ENCODE measurements around the gene STOX2.
"Not testable (repeated sequence)": the region's sequence is repeated elsewhere in the genome, so short reads cannot be mapped to it uniquely, and the experiment has no call there.

The STOX2 gene

GRCh38 chr4:183924362-183925044, 19.4 kb downstream of the STOX2 start:
- in situ Hi-C loops (cut with HindIII; ENCODE audit: low pct_unique_long_range_greater_than_20kb, low sequenced_read_pairs), result no loop called here
- DNase-seq (ENCODE audit: low read depth in 1 of 2, low spot score in 1 of 2), result no peak
- no peak for TF ChIP-seq JUND (IDR thresholded peaks at IDR 0.05; ENCODE audit: low read depth)

- no peak for TF ChIP-seq JUND (IDR thresholded peaks at IDR 0.05; ENCODE audit: low read depth)
- in situ Hi-C loops (cut with HindIII; ENCODE audit: low pct_unique_long_range_greater_than_20kb, low sequenced_read_pairs), result no loop called here
- no peak for DNase-seq (ENCODE audit: low read depth in 1 of 2, low spot score in 1 of 2)
These were observed 21.8 kb downstream of the STOX2 start for GRCh38 chr4:183926950-183927349.

GRCh38 chr4:183932576-183932975, 27.5 kb downstream of the STOX2 start:
- no peak for TF ChIP-seq JUND (IDR thresholded peaks at IDR 0.05; ENCODE audit: low read depth)
- in situ Hi-C loops (cut with HindIII; ENCODE audit: low pct_unique_long_range_greater_than_20kb, low sequenced_read_pairs), result no loop called here
- no peak for DNase-seq (ENCODE audit: low read depth in 1 of 2, low spot score in 1 of 2)

DNA sequence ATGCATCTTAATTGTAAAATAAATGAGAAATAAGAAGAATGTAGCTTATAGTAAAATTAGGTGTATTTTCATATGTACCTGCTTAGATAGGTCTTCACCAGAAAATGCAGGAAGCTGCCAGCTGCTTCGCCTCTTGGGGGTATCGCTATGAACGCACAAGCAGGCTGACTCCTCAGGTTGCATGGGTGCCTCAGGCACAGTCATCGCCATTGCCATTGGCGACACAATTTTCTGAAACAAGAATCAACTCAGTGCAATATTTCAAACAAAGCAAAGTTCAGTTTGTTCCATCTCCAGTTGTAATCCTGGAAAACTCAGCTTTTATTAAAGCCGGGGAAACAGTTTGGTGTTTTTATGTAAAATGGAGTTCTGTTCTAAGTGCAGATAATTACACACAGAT, 29.7 kb downstream of the STOX2 start:
- in situ Hi-C loops (cut with HindIII; ENCODE audit: low pct_unique_long_range_greater_than_20kb, low sequenced_read_pairs), result no loop called here
- no peak for DNase-seq (ENCODE audit: low read depth in 1 of 2, low spot score in 1 of 2)

DNA sequence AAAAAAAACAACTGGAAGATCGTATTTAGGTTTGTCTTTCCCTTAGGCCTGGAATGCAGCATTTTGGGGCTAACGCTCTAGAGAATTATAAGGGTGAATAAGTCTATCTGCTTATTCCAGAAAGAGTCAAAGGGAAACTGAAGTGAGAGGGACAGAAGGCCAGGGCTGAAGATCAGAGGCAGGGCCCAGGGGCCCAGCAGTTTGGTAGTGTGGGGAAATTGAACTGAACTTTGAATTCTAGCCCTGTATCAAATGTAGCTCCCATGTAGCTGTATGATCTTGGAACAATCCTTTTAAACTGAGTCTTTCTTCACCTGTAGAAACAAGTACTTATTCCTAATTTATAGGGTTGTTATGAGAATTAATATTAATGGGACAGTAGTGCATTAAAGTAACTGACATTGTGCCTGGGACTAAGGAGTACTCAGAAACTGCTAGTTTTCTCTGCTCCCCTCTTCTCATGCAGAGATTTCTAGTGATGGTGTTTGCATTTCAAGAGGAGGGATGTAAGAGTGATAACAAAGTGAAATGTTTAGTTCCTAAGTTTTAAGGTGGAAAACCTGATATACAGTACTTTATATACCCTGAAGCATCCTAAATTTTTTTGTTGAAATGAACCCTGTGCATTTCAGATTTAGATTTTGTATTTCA, 30.4 kb downstream of the STOX2 start:
- in situ Hi-C loops (cut with HindIII; ENCODE audit: low pct_unique_long_range_greater_than_20kb, low sequenced_read_pairs), result no loop called here
- TF ChIP-seq JUND (IDR thresholded peaks at IDR 0.05; ENCODE audit: low read depth), result no peak
- DNase-seq (ENCODE audit: low read depth in 1 of 2, low spot score in 1 of 2), result no peak

More for the DNA sequence above, 29.7 kb downstream of the STOX2 start:
- no peak for TF ChIP-seq JUND (IDR thresholded peaks at IDR 0.05; ENCODE audit: low read depth)

DNA sequence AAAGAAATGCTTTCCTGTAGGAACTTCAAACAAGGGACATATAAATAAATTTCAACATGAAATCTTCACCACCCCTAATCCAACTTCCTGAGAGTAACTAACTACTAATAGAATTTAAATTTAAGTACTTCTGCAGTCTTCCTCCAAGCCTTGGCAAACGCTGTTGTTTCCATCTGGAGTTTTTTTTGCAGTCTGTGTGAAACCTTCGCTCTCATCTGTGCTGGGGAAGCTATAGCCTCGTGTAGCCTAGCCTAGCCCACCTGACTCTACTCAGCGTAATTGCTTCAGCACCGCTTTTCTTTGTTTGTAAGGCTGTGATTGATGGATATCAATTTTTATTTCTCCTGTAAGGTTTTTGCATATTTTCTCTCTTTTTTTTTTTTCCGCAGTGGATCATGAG, 30.9 kb downstream of the STOX2 start:
- no peak for DNase-seq (ENCODE audit: low read depth in 1 of 2, low spot score in 1 of 2)
- TF ChIP-seq JUND (IDR thresholded peaks at IDR 0.05; ENCODE audit: low read depth), result no peak
- in situ Hi-C loops (cut with HindIII; ENCODE audit: low pct_unique_long_range_greater_than_20kb, low sequenced_read_pairs), result no loop called here

- TF ChIP-seq JUND (IDR thresholded peaks at IDR 0.05; ENCODE audit: low read depth), result no peak
- DNase-seq (ENCODE audit: low read depth in 1 of 2, low spot score in 1 of 2), result no peak
- in situ Hi-C loops (cut with HindIII; ENCODE audit: low pct_unique_long_range_greater_than_20kb, low sequenced_read_pairs), result no loop called here
These were observed 31.7 kb downstream of the STOX2 start for GRCh38 chr4:183936574-183937345.

DNA sequence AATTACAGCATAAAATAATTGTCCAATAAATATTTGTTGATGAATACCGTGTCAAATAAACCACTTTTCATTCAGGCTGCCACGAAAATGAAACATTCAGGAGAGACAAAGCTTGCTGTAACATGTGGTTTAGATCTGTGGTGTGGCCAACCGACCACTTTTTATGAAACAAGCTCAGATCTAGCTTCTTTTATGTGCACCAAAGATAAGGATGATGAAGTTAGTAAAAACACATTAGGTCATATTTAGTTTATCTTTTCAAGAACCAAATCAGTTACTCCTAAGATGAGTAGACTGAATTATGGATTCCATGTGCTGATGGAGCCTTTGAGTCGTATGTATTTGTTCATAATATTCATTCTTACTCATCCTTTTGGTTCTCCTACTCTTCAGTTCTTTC, 35.8 kb downstream of the STOX2 start:
- TF ChIP-seq JUND (IDR thresholded peaks at IDR 0.05; ENCODE audit: low read depth), result no peak
- in situ Hi-C loops (cut with HindIII; ENCODE audit: low pct_unique_long_range_greater_than_20kb, low sequenced_read_pairs), result no loop called here
- no peak for DNase-seq (ENCODE audit: low read depth in 1 of 2, low spot score in 1 of 2)

- no peak for DNase-seq (ENCODE audit: low read depth in 1 of 2, low spot score in 1 of 2)
- in situ Hi-C loops (cut with HindIII; ENCODE audit: low pct_unique_long_range_greater_than_20kb, low sequenced_read_pairs), result no loop called here
- TF ChIP-seq JUND (IDR thresholded peaks at IDR 0.05; ENCODE audit: low read depth), result no peak
These were observed 36.9 kb downstream of the STOX2 start for GRCh38 chr4:183941964-183942363.

DNA sequence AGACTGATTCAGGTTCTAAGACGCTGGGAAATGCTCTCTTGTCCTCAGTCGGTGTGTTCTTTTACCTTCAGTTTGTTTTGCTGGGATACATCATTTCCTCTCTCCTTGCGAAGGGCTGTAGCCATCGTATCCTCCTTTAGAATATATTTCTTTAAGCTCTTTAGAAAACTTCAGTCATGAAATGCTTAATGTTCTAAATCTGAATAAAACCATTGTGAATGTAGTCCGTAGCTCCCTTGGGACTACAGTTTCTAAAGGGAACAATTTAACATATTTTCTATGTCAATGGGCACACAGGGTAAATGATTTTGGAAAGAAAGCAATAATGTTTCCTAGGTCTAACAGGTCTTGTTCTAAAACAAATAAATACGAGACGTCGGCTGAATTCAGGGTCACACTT, 40.6 kb downstream of the STOX2 start:
- DNase-seq (ENCODE audit: low read depth in 1 of 2, low spot score in 1 of 2), result no peak
- no peak for TF ChIP-seq JUND (IDR thresholded peaks at IDR 0.05; ENCODE audit: low read depth)
- in situ Hi-C loops (cut with HindIII; ENCODE audit: low pct_unique_long_range_greater_than_20kb, low sequenced_read_pairs), result no loop called here

GRCh38 chr4:183950536-183950935, 45.4 kb downstream of the STOX2 start:
- in situ Hi-C loops (cut with HindIII; ENCODE audit: low pct_unique_long_range_greater_than_20kb, low sequenced_read_pairs), result no loop called here
- no peak for TF ChIP-seq JUND (IDR thresholded peaks at IDR 0.05; ENCODE audit: low read depth)
- DNase-seq (ENCODE audit: low read depth in 1 of 2, low spot score in 1 of 2), result no peak

- in situ Hi-C loops (cut with HindIII; ENCODE audit: low pct_unique_long_range_greater_than_20kb, low sequenced_read_pairs); DNase-seq (ENCODE audit: low read depth in 1 of 2, low spot score in 1 of 2): not testable (repeated sequence)
These were observed 47.5 kb downstream of the STOX2 start for GRCh38 chr4:183952652-183953051.
